ENCODE data around the gene TRERF1.

Gene TRERF1

GRCh38 chr6:42454428-42454791 is 2.7 kb upstream of the TRERF1 start (continued):
- TF ChIP-seq CTCF (tag by site-specific recombination; IDR thresholded peaks at IDR 0.05) = no peak
- TF ChIP-seq ZNF843 (tag by site-specific recombination; IDR thresholded peaks at IDR 0.05) = peak; percentile 46; the same call in 1 of the 2 replicates
- TF ChIP-seq, protein P1, sequence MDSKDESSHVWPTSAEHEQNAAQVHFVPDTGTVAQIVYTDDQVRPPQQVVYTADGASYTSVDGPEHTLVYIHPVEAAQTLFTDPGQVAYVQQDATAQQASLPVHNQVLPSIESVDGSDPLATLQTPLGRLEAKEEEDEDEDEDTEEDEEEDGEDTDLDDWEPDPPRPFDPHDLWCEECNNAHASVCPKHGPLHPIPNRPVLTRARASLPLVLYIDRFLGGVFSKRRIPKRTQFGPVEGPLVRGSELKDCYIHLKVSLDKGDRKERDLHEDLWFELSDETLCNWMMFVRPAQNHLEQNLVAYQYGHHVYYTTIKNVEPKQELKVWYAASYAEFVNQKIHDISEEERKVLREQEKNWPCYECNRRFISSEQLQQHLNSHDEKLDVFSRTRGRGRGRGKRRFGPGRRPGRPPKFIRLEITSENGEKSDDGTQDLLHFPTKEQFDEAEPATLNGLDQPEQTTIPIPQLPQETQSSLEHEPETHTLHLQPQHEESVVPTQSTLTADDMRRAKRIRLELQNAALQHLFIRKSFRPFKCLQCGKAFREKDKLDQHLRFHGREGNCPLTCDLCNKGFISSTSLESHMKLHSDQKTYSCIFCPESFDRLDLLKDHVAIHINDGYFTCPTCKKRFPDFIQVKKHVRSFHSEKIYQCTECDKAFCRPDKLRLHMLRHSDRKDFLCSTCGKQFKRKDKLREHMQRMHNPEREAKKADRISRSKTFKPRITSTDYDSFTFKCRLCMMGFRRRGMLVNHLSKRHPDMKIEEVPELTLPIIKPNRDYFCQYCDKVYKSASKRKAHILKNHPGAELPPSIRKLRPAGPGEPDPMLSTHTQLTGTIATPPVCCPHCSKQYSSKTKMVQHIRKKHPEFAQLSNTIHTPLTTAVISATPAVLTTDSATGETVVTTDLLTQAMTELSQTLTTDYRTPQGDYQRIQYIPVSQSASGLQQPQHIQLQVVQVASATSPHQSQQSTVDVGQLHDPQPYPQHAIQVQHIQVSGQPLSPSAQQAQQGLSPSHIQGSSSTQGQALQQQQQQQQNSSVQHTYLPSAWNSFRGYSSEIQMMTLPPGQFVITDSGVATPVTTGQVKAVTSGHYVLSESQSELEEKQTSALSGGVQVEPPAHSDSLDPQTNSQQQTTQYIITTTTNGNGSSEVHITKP (tag by site-specific recombination; IDR thresholded peaks at IDR 0.05) = peak; percentile 47
- TF ChIP-seq, protein P2, sequence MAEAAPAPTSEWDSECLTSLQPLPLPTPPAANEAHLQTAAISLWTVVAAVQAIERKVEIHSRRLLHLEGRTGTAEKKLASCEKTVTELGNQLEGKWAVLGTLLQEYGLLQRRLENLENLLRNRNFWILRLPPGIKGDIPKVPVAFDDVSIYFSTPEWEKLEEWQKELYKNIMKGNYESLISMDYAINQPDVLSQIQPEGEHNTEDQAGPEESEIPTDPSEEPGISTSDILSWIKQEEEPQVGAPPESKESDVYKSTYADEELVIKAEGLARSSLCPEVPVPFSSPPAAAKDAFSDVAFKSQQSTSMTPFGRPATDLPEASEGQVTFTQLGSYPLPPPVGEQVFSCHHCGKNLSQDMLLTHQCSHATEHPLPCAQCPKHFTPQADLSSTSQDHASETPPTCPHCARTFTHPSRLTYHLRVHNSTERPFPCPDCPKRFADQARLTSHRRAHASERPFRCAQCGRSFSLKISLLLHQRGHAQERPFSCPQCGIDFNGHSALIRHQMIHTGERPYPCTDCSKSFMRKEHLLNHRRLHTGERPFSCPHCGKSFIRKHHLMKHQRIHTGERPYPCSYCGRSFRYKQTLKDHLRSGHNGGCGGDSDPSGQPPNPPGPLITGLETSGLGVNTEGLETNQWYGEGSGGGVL (tag by site-specific recombination; IDR thresholded peaks at IDR 0.05) = peak; percentile 93
- TF ChIP-seq ZFHX2 (tag by site-specific recombination; conservative IDR thresholded peaks at IDR 0.05) = 0 out of 2 replicates have a peak, but pooled peaks have one; percentile 7
- peak; percentile 94 for TF ChIP-seq KLF1 (tag by site-specific recombination; IDR thresholded peaks at IDR 0.05)
- TF ChIP-seq KLF16 (tag by site-specific recombination; IDR thresholded peaks at IDR 0.05) = peak; percentile 28; the same call in 1 of the 2 replicates
- 0 out of 2 replicates have a peak, but pooled peaks have one; percentile 13 for TF ChIP-seq ZNF366 (tag by site-specific recombination; conservative IDR thresholded peaks at IDR 0.05)
- TF ChIP-seq, protein P3, sequence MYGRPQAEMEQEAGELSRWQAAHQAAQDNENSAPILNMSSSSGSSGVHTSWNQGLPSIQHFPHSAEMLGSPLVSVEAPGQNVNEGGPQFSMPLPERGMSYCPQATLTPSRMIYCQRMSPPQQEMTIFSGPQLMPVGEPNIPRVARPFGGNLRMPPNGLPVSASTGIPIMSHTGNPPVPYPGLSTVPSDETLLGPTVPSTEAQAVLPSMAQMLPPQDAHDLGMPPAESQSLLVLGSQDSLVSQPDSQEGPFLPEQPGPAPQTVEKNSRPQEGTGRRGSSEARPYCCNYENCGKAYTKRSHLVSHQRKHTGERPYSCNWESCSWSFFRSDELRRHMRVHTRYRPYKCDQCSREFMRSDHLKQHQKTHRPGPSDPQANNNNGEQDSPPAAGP (tag by site-specific recombination; IDR thresholded peaks at IDR 0.05) = peak; percentile 64; the same call in 1 of the 2 replicates
- no peak for TF ChIP-seq ZNF677 (tag by site-specific recombination; IDR thresholded peaks at IDR 0.05)
- peak; percentile 83 for TF ChIP-seq ZNF335 (tag by site-specific recombination; conservative IDR thresholded peaks at IDR 0.05)
- peak; percentile 23; the same call in 1 of the 2 replicates for TF ChIP-seq BCL11B (tag by site-specific recombination; IDR thresholded peaks at IDR 0.05; ENCODE audit: low read depth)
- TF ChIP-seq FEZF1 (tag by site-specific recombination; IDR thresholded peaks at IDR 0.05) = 0 out of 2 replicates have a peak, but pooled peaks have one; percentile 23
- no peak for TF ChIP-seq SALL2 (tag by site-specific recombination; IDR thresholded peaks at IDR 0.05; ENCODE audit: borderline replicate concordance)

DNA sequence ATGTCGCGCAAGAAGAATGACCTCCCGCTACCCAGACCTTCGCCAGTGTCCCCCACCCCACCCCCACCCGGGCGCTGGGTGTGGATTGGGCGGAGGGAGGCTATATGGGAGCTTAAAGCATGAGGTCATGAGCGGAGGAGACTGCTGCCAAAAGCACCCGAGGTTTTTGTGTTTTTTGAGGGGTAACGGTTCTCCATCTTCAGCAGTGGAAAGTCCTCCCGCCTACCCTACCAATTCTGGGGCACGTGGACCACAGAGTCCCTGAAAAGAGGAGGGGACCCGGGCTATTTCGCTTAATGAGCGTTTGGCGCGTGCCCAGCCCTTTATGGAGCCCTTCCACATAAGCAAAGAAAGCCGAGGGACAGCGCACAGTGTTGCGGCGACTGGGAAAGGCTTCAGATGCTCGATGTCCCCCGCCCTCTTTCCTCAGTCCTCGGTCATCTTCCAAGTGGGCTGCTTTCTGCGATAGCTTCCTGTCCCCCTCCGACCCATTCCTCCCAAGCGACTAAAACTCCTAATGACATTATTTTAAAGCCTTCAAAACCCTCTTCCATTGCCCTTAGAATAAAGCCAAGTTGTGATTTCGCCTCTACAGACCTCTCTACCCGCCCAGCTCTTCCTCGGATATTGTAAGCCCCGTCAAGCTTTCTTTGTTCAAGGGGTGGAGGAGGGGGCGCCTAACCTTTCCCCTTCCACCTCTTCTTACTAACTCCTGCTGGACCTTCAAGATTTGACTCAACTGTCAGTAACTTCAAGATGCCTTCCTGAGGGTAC is 2.1 kb upstream of the TRERF1 start:
- Histone ChIP-seq H3K4me1 (ENCODE audit: control insufficient read depth, insufficient read depth, low read length) (peaks cover 26% of the 10 kb centered on the region), H3K36me3 (ENCODE audit: control insufficient read depth in 2 of 2, insufficient read depth in 1 of 2, low read length in 2 of 2) (no peaks in the 10 kb centered on the region), H3K4me3 (ENCODE audit: low read depth, low read length) (peak overlapping the region; percentile 60), H3K27ac (ENCODE audit: extremely low read depth, low read depth, low read length) (peak overlapping the region; percentile 99; the same call in 1 of the 2 replicates), H3K9me3 (ENCODE audit: control insufficient read depth, insufficient read depth, low read depth, low read length) (no peaks in the 10 kb centered on the region)
- ChIA-PET POLR2A (interaction anchor here (0.7 to 3.0 kb wide), 14 partner anchors 12 to 426 kb away, joined by 3 to 21 read pairs (median 4); partner anchors contain the start of genes RPL7L1 and UBR2), CTCF (interaction anchor here (0.5 to 3.6 kb wide), 10 partner anchors 19 to 373 kb away, joined by 3 to 16 read pairs (median 3); partner anchors contain the start of gene UBR2)
- TF ChIP-seq ZNF23 (tag by site-specific recombination; IDR thresholded peaks at IDR 0.05; ENCODE audit: borderline replicate concordance) = no peak
- no peak for TF ChIP-seq ZNF214 (tag by site-specific recombination; IDR thresholded peaks at IDR 0.05; ENCODE audit: borderline replicate concordance)
- TF ChIP-seq TCF7L2 (IDR thresholded peaks at IDR 0.05; ENCODE audit: borderline replicate concordance, low read depth, low read length) = no peak
- TF ChIP-seq, protein P2 (tag by site-specific recombination; IDR thresholded peaks at IDR 0.05) = no peak; the same call in 1 of the 2 replicates
- TF ChIP-seq ATF2 (tag by site-specific recombination; IDR thresholded peaks at IDR 0.05; ENCODE audit: low read depth) = peak; percentile 66
- TF ChIP-seq HOXC10 (CRISPR knock-in tag; IDR thresholded peaks at IDR 0.05) = no peak
- no peak for TF ChIP-seq GLIS1 (tag by site-specific recombination; IDR thresholded peaks at IDR 0.05)
- TF ChIP-seq ZNF777 (tag by site-specific recombination; IDR thresholded peaks at IDR 0.05; ENCODE audit: borderline replicate concordance) = 0 out of 2 replicates have a peak, but pooled peaks have one; percentile 21
- TF ChIP-seq ZNF133 (tag by site-specific recombination; IDR thresholded peaks at IDR 0.05) = no peak
- peak; percentile 79 for TF ChIP-seq ZNF629 (tag by site-specific recombination; IDR thresholded peaks at IDR 0.05)
